GM15510 (cell line): ENCODE results near the gene UGT2A3.

Experiments
- POLR2A ChIP-seq: IDR thresholded peaks from 3 replicates; pipeline ENCODE4 v1.6.1; 2011; ENCODE audit warnings: borderline replicate concordance; ENCODE audit not compliant: insufficient read length; ENCODE audit errors: extremely low read depth

The UGT2A3 gene

DNA sequence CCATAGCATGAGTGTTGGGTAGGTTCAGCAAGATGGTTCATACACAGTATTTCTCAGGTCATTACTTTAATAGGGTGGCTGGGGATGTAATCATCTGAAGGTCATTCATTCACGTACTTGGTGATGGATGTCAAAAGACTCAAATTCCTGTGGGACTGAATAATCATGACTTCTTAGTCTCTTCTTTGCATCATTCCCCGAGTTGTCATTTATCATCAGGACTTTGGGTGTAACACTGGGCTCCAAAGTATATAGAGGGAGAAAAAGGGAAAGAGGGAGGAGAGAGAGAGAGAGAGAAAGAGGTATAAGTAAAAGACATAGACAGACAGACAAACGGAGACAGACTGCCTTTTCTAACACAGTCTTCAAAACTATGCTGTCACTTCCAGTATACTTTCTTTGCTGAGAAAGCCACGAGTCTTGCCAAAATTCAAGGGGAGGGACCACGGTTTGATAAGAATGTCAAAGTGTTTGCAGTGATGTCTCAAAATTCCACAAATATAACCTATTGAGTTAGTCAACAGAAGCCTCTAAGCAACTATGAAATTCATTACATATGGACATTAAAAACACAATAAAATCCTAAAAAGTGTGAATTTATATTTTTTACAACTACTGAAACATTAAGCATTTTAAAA, 55.9 kb downstream of the UGT2A3 start:
- no peak for TF ChIP-seq POLR2A

- TF ChIP-seq POLR2A: no peak
Observed at GRCh38 chr4:68892861-68893260, 58.7 kb downstream of the UGT2A3 start.

DNA sequence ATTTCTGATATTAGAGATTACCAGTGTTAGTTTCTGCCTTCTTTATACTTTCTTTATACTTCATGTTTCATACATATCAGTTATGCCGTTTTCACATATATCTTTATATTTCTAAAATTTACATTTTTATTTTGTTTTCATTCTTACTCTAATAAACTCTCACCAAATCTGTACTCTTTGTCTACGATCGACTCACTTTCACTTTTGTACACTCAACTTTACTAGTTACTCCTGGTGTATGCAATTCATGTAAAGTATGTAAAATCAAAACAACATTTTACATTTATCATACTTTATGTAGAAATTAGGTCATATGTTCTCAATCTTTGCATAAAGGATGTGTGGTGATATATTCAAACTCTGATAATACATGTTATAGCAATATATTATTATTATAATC, 59.9 kb downstream of the UGT2A3 start:
- TF ChIP-seq POLR2A: no peak

GRCh38 chr4:68885545-68885944, 66.1 kb downstream of the UGT2A3 start:
- no peak for TF ChIP-seq POLR2A

GRCh38 chr4:68883870-68884269, 67.7 kb downstream of the UGT2A3 start:
- TF ChIP-seq POLR2A: no peak
